NCI-H1105 treated with DMSO at 0.1 percent for 48 hours (cell line): Measurements from ENCODE around the gene WDR7.

Source experiments
- DNase-seq: peaks from one replicate; lab custom pipeline; 2025; lab: John Stamatoyannopoulos, UW

Gene WDR7

GRCh38 chr18:57081899-57082298, 430.7 kb downstream of the WDR7 start:
- DNase-seq, result no peak

GRCh38 chr18:57083485-57083884, 432.3 kb downstream of the WDR7 start:
- DNase-seq, result no peak

DNA sequence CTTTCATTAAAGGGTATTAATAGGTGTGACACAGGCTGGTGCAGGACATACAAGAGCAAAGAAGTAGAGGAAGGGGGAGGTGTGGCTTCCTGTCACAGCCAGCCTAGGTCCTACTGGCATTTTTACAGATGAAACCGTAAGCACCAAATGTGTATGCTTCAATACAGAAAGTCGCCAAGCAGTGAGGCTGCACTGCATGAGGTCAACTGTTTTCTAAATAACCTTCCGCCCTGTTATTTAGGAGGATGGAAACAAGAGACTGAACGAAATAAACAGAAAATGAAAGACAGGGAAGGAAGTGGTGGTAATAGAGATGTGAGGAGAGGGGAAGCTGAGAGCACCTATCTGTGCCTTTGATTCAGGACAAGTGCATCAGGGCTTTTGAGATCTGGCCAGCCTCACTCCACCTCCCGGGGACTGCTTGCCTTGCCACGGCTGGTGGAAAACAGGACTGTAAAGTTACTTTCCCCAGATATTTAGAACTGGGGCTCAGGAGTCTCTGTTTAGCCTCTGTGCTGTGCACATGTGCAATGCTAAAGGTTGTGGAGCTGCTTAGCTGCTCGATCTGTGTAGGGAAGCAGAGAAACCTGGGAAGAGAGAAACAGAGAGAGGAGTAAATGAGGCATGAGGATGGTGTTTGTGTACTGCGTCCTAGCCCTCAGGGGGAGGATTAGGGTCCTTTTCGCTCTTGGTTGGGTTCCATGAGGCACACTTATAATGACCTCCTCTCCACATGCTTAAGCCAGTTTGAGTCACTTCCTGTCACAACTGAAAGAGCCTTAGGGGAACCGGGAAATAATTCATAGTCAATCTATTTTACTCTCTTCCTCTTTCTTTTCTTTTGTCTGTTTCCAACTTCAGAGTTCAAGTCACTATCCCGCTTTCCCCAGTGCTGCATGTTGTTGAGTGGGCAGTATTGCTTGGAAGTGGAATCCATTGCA, 433.4 kb downstream of the WDR7 start:
- DNase-seq, result no peak

- no peak for DNase-seq
Measured at GRCh38 chr18:57085371-57085770, 434.2 kb downstream of the WDR7 start.

DNA sequence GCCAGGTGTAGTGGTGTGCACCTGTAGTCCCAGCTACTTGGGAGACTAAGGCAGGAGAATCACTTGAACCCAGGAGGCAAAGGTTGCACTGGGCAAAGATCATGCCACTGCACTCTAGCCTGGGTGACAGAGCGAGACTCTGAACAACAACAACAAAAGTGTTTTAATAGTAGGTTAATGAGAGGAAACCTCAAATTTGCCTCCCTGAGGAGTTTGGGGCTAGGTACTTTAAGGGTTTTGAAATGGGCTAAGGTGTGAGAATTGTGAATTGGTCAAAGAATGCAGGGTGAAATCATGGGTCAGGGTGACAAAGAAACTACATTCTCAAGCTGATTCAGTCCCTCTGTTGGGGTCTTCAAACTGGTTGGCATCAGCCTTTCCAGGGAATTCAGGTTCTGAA, 435.0 kb downstream of the WDR7 start:
- no peak for DNase-seq
